Stimulated activated CD4-positive, alpha-beta T cell treated with anti-CD3 and anti-CD28 coated beads, Interleukin-4, amount 100 ng/mL, for 4 hours (primary cell): Measurements from ENCODE around the gene SNX25.
"Not testable (repeated sequence)": the region's sequence is repeated elsewhere in the genome, so short reads cannot be mapped to it uniquely, and the experiment has no call there.

ENCODE experiments used
- DNase-seq, 2 experiments: peaks; one replicate each; pipeline ENCODE4 v3.0.0-alpha.2; 2020

SNX25 gene

DNA sequence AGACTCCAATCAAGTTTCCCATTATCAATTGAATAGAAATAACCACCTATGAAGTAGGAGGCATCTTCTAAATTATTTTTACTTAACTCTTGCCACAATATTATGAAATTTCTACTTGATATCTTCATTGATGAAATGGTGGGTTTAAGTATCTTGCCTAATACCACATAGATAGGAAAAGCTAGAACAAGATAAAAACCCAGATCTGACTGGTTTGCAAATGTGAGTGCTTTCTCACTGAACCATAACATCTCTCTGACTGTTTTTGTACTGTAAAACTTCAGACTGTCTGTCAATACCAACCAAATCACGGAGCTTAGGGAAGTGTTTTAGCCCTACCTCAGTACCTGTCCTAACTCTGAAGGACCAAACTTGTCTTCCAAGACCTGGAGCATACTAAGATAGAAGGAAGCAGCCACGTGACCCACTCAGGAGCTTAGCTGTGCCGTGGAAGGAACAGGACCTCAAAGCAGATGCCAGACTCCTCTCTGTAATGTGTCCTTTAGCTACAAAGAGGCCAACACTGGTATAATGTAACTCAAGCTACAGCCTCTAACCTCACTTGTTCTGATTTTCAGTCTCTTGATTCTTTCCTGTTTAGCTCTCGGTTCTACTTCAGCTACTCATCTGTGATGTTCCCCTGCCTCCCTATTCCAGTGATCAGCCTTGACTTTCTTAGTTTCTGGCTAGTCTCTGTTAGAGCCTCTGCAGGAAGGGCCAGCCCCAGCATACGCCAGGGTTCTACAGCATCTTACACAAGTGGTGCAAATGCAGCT, 101.9 kb downstream of the SNX25 start:
- no peak for DNase-seq

DNA sequence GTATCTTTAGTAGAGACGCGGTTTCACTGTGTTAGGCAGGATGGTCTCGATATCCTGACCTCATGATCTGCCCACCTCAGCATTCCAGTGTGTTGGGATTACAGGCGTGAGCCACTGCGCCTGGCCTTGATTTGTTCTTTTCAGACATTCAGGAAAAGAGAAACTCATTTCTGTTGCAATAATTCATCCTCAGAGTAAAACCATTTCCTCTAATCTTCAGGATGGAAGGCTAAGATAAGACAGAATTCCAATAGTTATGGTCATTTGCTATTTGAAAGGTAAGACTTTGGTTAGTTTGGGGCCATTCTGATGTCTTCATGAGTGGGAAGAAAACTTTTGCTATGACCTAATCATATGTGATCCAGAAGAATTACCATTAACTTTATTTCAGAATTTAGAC, 103.3 kb downstream of the SNX25 start:
- no peak for DNase-seq

DNA sequence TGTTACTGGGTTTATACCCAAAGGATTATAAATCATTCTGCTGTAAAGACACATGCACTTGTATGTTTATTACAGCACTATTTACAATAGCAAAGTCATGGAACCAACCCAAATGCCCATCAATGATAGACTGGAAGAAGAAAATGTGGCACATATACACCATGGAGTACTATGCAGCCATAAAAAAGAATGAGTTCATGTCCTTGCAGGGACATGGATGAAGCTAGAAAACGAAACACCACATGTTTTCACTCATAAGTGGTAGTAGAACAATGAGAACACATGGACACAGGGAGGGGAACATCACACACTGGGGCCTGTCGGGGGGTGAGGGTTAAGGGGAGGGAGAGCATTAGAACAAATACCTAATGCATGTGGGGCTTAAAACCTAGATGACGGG, 108.1 kb downstream of the SNX25 start:
- not testable (repeated sequence) for DNase-seq

DNA sequence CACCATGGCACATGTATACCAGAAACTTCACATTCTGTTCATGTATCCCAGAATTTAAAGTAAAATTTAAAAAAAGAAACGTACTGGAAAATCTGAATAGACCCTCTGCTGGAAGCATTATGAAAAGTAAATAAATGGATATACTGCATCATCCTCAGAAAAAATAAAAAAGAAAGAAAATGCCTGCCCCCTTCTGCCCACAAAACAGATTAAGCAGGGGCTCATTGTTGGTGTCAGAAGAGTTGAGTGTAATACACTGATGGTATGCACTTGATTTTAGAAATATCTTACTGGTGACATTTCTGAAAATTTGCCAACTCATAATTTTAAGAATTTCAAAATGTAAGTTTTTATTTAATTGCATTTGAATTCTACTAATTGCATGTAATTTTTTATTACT, 108.5 kb downstream of the SNX25 start:
- DNase-seq = no peak

DNA sequence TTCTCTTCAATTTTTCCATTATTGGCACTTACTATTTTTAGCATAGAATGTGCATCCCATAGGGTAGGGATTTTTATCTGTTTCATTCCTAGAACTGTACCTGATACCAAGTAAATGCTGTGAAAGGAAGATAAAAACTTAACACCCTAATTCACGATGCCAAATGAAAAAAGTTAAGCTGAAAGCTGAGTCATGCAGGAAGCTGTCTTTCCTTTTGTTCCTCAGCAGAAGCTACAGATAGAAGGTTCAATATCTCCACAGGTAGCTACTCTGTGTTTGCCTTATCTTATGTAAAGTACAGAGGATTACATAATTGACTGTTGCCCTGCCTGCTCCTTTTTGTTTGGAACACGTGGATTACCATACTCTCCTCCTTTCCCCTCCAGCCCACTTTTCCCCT, 109.3 kb downstream of the SNX25 start:
- no peak for DNase-seq

DNA sequence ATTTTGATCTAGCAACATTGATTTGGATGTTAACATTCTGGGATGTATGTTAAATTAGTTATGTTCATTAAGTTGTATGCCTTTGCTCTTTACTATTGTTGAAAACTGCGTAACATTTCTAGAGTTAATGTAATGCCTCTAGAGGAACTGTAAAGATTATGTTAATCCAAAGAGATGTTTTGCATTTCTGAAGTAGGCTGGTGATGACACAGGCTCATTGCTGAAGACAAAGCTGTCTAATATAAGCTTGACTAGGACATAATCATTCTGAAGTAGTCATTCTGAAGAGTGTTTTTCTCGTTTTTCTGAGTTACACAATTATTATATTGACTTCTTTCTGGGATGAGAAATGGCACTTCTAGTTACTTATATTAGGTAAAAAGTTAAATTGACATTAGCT, 113.4 kb downstream of the SNX25 start:
- DNase-seq = no peak

DNA sequence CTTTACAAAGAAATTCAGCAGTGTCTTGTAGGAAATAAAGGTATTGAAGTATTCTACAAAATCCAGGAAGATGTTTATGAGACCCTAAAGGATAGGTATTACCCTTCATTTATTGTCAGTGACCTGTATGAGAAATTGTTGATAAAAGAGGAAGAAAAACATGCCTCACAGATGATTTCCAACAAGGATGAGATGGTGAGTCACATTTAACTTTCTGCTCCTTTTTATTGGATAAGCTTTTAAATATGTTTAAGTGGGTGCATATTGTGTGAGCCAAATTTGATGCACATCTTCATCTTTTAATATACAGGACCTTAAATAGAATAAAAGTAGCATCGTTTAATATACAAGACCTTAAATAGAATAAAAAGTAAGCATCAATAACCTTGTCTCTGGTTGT, 114.2 kb downstream of the SNX25 start:
- no peak for DNase-seq

DNA sequence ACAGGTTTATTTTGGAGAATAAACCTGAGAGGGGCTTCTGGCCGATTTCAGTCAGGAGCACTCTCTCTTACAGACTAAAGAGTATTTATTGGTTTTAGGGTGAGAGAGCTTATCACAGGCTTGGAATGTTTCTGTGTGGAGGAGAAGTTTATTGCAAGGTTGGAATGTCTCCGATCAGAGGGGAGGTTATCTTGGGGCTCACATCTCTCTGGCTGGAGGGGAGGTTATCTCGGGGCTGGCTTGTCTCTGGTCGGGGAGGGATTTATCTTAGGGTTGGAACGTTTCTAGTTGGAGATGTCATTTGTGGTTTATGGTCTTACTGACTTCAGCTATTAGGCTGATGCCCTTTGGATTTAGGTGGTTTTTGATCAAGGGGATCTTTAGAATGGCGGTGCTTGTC, 115.0 kb downstream of the SNX25 start:
- not testable (repeated sequence) for DNase-seq

DNA sequence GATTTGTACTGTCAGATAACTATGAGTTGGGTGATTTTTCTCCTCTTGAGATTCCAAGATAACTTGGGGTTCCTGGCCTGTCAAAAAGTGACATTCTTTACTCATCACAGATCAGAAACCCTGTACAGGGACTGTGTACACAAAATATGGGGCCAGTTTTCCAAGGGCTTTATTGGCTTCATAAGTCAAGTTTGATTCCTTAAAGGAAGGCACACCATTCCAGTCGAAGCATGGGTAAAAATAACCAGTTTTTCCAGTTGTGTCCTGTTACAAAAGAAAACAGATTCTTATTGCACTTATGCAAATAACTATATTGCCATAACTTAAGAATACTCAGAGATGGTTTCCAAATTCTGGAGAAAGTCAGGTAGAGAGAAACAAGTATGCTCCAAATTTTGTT, 116.3 kb downstream of the SNX25 start:
- DNase-seq = not testable (repeated sequence)

DNA sequence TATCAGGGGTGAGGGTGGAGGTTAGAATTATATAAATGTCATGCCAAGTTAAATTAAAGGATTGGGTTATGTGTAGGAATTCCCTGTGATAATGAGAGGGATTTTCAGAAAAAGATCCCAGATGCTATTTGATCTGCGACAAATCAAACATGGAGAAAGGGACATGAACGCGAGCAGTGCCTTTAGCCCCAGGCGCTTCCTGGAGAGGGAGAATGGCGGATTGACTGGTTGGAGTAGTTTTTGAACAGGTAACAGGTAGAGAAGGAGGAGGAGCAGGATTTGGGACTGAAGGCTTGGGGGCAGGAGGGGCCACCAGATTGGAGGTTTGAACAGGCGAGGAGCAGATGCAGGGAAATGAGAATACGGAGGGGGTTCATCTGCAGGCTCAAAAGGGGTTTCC, 119.2 kb downstream of the SNX25 start:
- DNase-seq = no peak

DNA sequence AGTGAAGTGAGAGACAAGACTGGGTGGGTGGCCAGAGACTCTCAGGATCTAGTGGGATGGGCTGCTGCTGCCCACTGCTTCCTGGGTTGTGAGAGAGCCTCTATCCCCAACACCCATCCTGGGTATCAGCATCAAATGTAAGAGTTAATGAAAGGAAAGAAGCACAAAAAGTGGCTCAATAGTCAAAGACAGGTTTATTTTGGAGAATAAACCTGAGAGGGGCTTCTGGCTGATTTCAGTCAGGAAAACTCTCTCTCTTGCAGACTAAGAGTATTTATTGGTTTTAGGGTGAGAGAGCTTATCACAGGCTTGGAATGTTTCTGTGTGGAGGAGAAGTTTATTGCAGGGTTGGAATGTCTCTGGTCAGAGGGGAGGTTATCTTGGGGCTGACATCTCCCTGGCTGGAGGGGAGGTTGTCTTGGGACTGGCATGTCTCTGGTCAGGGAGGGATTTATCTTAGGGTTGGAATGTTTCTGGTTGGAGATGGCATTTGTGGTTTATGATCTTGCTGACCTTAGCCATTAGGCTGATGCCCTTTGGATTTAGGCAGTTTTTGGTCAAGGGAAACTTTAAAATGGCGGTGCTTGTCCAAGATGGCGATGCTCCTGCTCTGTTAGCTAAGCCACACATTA, 120.6 kb downstream of the SNX25 start:
- DNase-seq = not testable (repeated sequence)

DNA sequence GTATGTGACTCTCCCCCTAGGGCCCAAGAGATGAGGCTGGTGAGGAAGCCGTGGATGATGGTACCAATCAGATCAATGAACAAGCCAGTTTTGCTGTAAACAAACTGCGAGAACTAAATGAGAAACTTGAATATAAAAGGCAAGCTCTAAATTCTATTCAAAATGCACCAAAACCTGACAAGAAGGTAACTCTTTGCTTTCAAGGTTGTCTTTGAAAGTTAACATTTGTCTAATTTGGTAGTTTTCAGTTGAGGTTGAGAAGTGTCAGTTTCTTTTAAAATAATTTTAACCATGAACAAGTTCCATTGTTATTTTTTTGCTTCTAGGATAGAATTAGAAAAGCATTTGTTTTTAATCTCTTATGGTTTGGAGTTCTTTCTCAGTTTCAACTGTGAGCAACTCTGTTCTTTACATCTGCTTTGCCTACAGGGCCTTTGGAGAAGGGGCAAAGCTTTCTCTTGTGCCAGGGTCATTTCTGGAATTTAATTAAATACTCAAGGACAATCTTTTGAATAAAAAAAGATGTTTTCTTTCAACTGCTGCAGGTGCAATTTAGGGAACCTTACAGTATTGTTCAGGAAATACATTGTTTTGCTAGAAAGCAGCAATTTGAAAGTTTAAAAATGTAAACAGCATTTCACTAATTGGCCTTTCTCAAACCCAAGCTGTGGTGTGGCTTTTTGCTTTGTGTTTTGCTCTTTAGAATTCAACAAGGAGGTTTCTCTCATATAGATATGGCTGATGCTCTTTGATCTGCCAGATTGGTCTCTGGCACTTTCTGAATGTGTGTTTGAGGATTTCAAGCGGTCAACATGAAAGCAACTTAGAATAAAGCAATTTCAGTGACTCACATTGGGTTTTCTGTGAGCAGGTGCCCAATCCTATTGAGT, 123.4 kb downstream of the SNX25 start:
- DNase-seq = no peak

DNA sequence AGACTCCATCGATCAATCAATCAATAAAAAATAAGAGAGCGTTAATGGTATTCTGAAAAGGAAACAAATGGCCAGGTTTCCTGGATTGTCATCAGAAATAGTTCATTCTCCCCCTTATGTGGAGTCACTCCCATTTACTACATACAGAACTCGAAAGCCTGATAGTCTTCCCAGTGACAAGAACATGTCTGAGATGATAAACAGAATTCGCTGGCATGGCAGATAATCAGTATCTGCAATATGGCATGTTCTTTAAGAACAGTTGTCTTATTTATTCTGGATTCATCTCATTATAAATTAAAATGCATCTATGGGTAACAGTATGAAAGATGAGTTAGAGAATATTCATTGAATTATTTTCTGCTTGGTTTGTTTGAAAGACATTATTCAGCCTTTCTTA, 124.9 kb downstream of the SNX25 start:
- DNase-seq = no peak

DNA sequence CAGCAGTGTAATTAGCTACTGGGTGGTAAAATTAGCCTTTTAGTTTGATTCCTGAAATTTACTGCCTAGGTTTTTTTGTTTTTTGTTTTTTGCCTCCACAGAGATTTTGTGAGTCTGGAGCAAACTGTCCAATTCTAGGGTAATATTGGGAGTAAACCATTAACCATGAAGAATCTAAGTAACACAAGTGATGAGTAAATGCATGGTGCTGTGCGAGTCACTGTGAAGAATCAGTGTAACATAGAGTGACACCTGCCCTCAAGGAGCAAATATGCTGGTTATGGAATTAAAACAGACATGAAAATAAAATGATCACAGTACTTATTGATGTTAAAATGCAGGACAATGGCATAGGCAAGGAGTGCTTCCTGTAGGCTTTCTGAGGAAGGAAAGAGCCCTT, 126.2 kb downstream of the SNX25 start:
- DNase-seq = no peak

DNA sequence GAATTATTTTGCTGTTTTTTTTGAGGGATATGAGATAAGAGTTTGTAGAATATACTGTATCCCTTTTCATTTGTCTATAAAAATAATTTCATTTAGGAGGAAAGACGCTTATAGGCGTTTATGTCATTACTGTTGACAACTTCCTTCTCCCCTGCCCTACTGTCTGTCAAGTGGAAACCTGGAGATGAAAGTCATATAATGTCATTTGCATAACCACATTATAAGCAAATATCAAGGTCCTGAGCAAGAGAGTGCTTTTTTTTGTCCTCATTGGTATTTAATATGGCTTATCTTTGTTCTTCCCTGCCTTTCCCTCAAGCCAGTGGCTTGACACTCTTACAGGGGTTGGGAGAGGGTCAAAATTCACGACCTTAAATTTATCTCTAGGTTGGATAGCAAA, 130.5 kb downstream of the SNX25 start:
- no peak for DNase-seq

DNA sequence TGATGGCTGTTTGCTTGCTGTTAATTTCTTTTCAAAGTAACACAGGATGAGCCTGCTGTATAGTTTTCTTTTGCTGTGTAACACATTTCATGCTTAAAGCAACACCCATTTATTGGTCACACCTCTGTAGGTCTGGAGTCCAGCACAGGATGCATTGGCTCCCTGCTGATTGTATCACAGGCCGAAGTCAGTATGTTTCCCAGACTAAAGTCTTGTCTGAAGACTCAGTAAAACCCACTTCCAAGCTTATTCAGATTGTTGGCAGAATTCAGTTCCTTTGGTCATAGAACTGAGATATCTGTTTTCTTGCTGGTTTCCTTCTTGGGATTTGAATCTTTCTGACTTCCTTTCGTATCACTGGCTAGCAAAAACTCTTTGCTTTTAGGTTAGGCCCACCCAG, 132.0 kb downstream of the SNX25 start:
- no peak for DNase-seq

DNA sequence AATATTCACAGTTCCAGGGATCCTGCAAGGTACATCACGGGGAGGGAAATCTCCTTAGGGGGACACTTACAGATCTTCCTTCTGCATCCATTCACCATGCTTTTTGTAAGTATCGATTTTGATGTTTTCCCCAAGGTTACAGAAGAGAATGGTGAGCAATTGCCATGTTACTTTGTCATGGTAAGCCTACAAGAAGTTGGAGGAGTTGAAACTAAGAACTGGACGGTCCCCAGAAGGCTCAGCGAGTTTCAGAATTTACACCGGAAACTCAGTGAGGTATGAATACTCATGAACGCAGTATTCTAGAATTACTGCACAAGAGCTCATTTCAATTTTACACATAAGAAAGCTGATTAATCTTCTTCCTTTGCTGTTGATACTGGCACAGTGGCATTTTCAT, 132.4 kb downstream of the SNX25 start:
- no peak for DNase-seq

DNA sequence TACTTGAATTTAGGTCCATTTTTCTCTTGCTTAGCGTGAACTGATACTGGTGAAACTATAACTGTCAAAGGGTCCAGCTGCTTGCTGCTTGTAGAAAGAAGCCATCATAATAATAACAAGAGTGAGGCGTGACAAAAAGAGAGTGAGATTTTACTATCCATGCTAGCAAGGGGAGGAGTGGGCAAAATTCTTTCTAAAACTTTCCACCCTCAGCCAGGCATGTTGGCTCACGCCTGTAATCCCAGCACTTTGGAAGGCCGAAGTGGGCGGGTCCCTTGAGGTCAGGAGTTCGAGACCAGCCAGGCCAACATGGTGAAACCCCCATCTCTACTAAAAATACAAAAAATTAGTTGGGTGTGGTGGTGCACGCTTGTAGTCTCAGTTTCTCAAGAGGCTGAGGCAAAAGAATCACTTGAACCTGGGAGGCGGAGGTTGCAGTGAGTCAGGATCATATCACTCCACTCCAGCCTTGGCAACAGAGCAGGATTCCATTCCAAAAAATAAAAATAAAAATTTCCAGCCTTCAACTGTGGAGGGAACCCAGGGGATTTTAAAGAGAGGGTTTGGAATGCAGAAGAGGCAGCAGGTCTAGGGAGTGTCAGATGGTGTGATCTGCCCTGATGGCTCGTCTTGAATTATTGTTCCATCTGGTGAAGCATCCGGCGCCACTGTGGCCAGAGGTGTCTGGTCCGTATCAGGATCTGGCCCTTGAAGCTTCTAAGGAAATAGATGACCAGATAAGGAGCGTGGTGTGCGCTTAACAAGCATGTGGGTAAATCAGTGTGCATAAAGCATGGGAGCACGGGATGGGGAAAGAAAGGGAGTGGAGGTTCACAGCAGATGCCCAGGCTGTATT, 134.6 kb downstream of the SNX25 start:
- DNase-seq = no peak

DNA sequence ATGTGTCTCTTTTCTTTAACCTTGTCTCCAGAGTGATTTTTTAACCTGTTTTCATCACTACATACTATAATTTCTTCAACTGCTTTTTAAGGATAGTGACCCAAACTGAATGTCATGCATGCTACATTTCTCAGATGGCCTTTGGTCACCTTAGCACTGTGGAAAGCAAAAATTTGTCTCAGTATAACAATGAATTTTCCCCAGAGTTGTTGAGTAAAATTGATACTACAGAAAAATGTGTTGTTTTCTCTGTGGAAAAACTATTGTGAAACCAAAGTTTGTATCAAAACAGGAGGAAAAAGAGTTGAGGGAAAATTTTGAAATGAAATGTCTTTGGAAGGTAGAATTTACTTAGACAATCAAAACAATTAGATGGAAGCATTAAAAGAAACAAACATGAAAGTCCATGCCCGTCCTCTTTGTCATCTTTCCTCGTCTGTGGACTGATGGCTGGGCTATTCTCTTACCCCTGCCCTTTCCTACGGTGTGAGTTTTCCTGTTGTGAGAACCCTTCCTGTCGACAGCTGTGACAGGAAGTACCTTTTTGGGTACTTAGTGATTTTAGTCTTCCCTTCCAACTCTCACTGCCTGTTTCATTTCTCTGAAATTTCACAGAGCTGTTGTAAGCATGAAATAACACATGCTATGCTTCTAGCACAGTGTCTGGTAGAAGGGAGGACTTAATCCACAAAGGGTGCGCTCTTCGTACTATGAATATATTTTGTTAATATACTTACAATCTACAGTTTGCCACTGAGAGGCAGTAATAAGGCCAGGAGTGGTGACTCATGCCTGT, 135.5 kb downstream of the SNX25 start:
- DNase-seq = no peak

DNA sequence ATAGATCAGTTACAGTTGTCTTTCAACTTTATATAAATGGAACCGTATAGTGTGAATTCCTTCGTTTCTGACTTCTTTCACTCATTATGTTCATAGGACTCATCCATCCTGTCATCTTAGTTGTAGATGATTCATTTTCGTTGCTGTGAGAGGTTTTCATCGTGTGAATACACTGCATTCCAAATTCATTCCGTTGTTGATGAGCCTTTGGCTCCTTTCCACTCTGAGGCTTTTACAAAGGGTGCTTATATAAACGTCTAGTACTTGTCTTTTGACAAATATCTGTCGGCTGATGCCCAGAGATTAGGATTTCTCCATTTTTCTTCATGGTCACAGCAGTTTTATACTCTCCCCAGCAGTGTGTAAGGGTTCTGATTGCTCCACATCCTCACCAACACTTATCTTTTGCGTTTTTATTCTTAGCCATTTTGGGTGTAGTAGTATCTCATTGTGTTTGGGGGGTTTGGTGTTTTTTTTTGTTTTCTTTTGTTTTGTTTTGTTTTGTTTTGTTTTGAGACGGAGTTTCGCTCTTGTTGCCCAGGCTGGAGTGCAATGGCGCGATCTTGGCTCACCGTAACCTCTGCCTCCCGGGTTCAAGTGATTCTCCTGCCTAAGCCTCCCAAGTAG, 137.7 kb downstream of the SNX25 start:
- DNase-seq = no peak

DNA sequence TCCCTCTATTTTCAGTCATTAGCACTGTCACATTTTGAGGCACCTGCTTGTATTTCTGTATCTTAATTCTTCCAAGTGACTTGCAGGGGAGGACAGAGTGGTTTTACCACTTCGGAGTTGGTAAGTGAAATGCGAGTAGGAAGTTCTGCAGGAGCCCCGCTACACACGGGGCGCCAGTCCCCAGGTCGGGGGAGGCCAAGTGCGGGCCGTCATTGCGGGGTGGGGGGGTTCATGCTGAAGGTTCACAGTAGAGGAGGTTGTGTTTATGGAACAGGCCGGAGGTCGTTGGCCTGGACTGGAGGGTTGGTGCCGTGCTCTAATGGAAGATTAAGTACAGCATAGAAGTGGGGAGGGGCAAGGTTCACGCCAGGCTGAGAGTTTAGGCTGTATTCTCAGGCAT, 142.3 kb downstream of the SNX25 start:
- DNase-seq = no peak

DNA sequence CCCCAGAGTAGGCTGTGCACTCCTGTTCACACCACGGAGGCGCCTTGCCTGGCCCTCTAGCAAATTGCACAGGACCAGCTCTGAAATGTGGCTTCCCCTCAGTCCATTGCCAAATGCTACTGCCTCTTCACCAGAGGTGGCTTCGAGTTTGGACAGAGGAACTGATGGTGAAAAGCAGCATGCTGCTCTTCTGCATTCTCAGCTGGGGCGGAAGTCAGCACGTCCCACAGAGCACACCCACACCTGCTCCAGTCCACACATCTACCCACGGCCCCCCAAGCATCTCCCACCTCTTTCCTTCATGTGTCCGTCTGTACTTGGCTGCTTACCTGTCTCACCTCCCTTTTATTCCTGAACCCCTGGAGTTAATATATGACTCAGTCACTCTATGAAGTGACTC, 142.8 kb downstream of the SNX25 start:
- no peak for DNase-seq
